IMR-90 (cell line): ENCODE data around the gene MTCL1. TPM values are rescaled to one million over a fixed set of nuclear protein-coding genes. Genes with fewer than 3 reads are reported as not detected.

ENCODE experiments used
- ATAC-seq: fragments of 200-7000 bp; cut with Tn5 transposase; 2 replicates; pipeline ENCODE4 v1.9.1; 2020; ENCODE audit warnings: low read depth, mild to moderate bottlenecking, moderate library complexity
- BruUV-seq: library from RNA; stranded (reverse); fragments of 400-500 nt; replicated peaks from 2 replicates; lab custom pipeline; 2021; lab: Mats Ljungman, UMichigan
- CTCF ChIA-PET: fragments of 300-600 bp; formaldehyde crosslinking; extraction: SDS; loops from one replicate; lab custom pipeline; 2021; ENCODE audit warnings: antibody characterized with exemption; lab: Yijun Ruan, JAX
- POLR2A ChIA-PET: fragments of 300-600 bp; sonication (Branson Sonifier 250); formaldehyde crosslinking; loops from one replicate; lab custom pipeline; 2022; ENCODE audit warnings: antibody characterized with exemption; ENCODE audit not compliant: unreplicated experiment; lab: Charles Lee
- DNase-seq: peaks from one replicate; pipeline ENCODE4 v3.0.0; 2013
- H2AFZ ChIP-seq: replicated peaks from 2 replicates; pipeline ENCODE3; 2013; ENCODE audit warnings: low read length, mild to moderate bottlenecking; ENCODE audit not compliant: poor library complexity
- H2AK5ac ChIP-seq: 2 replicates; pipeline ENCODE4 v1.6.1; 2013; ENCODE audit warnings: low read depth, low read length, inconsistent platforms
- H2AK9ac ChIP-seq: replicated peaks from 2 replicates; pipeline ENCODE3; 2013; ENCODE audit warnings: mild to moderate bottlenecking, low read depth, low read length, moderate library complexity; ENCODE audit not compliant: poor library complexity
- H2BK120ac ChIP-seq: 2 replicates; pipeline ENCODE4 v1.6.1; 2013; ENCODE audit warnings: low read depth, low read length, inconsistent platforms
- H2BK15ac ChIP-seq: 3 replicates; pipeline ENCODE4 v1.6.1; 2013; ENCODE audit warnings: low read depth, low read length, inconsistent platforms
- H2BK20ac ChIP-seq: 2 replicates; pipeline ENCODE4 v1.6.1; 2013; ENCODE audit warnings: low read depth, mild to moderate bottlenecking, inconsistent platforms, low read length, moderate library complexity
- H2BK5ac ChIP-seq: 2 replicates; pipeline ENCODE4 v1.6.1; 2013; ENCODE audit warnings: mild to moderate bottlenecking, low read depth, low read length, inconsistent platforms; ENCODE audit not compliant: poor library complexity, severe bottlenecking
- H3K14ac ChIP-seq: replicated peaks from 2 replicates; pipeline ENCODE4 v1.6.1; 2013; ENCODE audit warnings: low read depth, low read length, inconsistent platforms
- H3K18ac ChIP-seq: 2 replicates; pipeline ENCODE4 v1.6.1; 2013; ENCODE audit warnings: low read depth, low read length, control low read depth
- H3K23ac ChIP-seq: 2 replicates; pipeline ENCODE4 v1.6.1; 2013; ENCODE audit warnings: low read depth, low read length, inconsistent platforms
- H3K27ac ChIP-seq: 2 replicates; pipeline ENCODE4 v1.5.1; 2013; ENCODE audit warnings: mild to moderate bottlenecking, control low read depth, low read length; ENCODE audit not compliant: insufficient read depth
- H3K27me3 ChIP-seq: 2 replicates; pipeline ENCODE4 v1.6.1; 2013; ENCODE audit warnings: low read length; ENCODE audit not compliant: control insufficient read depth, insufficient read depth
- H3K36me3 ChIP-seq: 2 replicates; pipeline ENCODE4 v1.6.1; 2013; ENCODE audit warnings: low read length, mixed read lengths; ENCODE audit not compliant: control insufficient read depth, insufficient read depth
- H3K4ac ChIP-seq: 2 replicates; pipeline ENCODE4 v1.6.1; 2013; ENCODE audit warnings: low read depth, low read length, inconsistent platforms
- H3K4me1 ChIP-seq: 2 replicates; pipeline ENCODE4 v1.6.1; 2013; ENCODE audit warnings: low read length, mixed read lengths; ENCODE audit not compliant: control insufficient read depth, insufficient read depth
- H3K4me2 ChIP-seq: 2 replicates; pipeline ENCODE4 v1.6.1; 2013; ENCODE audit warnings: low read depth, mild to moderate bottlenecking, control low read depth, low read length, moderate library complexity
- H3K4me3 ChIP-seq: 2 replicates; pipeline ENCODE4 v1.5.1; 2013; ENCODE audit warnings: low read depth, mild to moderate bottlenecking, control low read depth, low read length, moderate library complexity; ENCODE audit not compliant: insufficient read depth
- H3K56ac ChIP-seq: 2 replicates; pipeline ENCODE4 v1.6.1; 2013; ENCODE audit warnings: low read length, inconsistent platforms; ENCODE audit not compliant: insufficient read depth; ENCODE audit errors: extremely low read depth
- H3K79me1 ChIP-seq, 2 experiments: 2 replicates each; pipeline ENCODE4 v1.6.1; 2013; ENCODE audit warnings: low read length in 2 of 2, inconsistent platforms in 1 of 2, low read depth in 1 of 2
- H3K9ac ChIP-seq: 2 replicates; pipeline ENCODE4 v1.6.1; 2013; ENCODE audit warnings: low read depth, low read length, control low read depth
- H3K9me1 ChIP-seq: 2 replicates; pipeline ENCODE4 v1.6.1; 2013; ENCODE audit warnings: low read length, inconsistent platforms; ENCODE audit not compliant: insufficient read depth
- H3K9me3 ChIP-seq: 2 replicates; pipeline ENCODE4 v1.6.1; 2013; ENCODE audit warnings: low read length; ENCODE audit not compliant: control insufficient read depth, insufficient read depth
- H4K20me1 ChIP-seq: 2 replicates; pipeline ENCODE4 v1.6.1; 2013; ENCODE audit warnings: low read length, inconsistent platforms; ENCODE audit not compliant: insufficient read depth
- H4K5ac ChIP-seq: 2 replicates; pipeline ENCODE4 v1.6.1; 2013; ENCODE audit warnings: mild to moderate bottlenecking, low read depth, low read length, control low read depth
- H4K8ac ChIP-seq, 2 experiments: 2 replicates each; pipeline ENCODE4 v1.6.1; 2013; ENCODE audit warnings: low read depth in 2 of 2, low read length in 2 of 2, control low read depth in 1 of 2, inconsistent platforms in 1 of 2
- H4K91ac ChIP-seq: 2 replicates; pipeline ENCODE4 v1.6.1; 2013; ENCODE audit warnings: low read depth, low read length, inconsistent platforms; ENCODE audit not compliant: insufficient read depth
- RAD21 ChIP-seq: IDR thresholded peaks from 2 replicates; pipeline ENCODE4 v1.6.1; 2012; ENCODE audit warnings: low read length, improper control_type of control experiment
- RCOR1 ChIP-seq: IDR thresholded peaks from 2 replicates; pipeline ENCODE4 v1.6.1; 2012; ENCODE audit warnings: mild to moderate bottlenecking, low read length, improper control_type of control experiment; ENCODE audit not compliant: insufficient replicate concordance
- RFX5 ChIP-seq: IDR thresholded peaks from 2 replicates; pipeline ENCODE4 v1.8.0; 2012; ENCODE audit warnings: low read depth, mild to moderate bottlenecking, low read length, moderate library complexity
- WGBS, 2 experiments: methylation state at CpG; one replicate each; pipeline versions ENCODE4 v1.1.5 to v1.1.7; 2013; ENCODE audit warnings: missing lambda C conversion rate in 2 of 2; ENCODE audit not compliant: insufficient read length in 1 of 2; ENCODE audit errors: extremely low coverage in 2 of 2; 5-methylcytosine and 5-hydroxymethylcytosine counted together
- dilution Hi-C: fragments of 300-500 bp; cut with HindIII; formaldehyde crosslinking; loops from one replicate; pipeline ENCODE4 v1.14.3; 2018; ENCODE audit warnings: low sequenced_read_pairs; ENCODE audit not compliant: unreplicated experiment
- in situ Hi-C: fragments of 300-500 bp; cut with MboI; formaldehyde crosslinking; loops from 3 replicates; pipeline ENCODE4 v1.14.3; 2019; ENCODE audit warnings: low sequenced_read_pairs, inconsistent platforms, mixed read lengths
- intact Hi-C: fragments of 100-400 bp; cut with micrococcal nuclease; formaldehyde crosslinking; loops from 2 replicates; pipeline ENCODE4 v1.10.0; 2022
- polyA plus RNA-seq, 3 experiments: library from polyadenylated mRNA; depleted of rRNA; stranded (reverse); fragments of >200 nt; gene quantifications; 2 replicates each; pipeline ENCODE4 v1.2.3, GENCODE V29; 2012; ENCODE audit warnings: low replicate concordance in 1 of 3
- total RNA-seq: library from RNA; depleted of rRNA; stranded (reverse); fragments of >200 nt; gene quantifications from 2 replicates; pipeline ENCODE4 v1.2.3, GENCODE V29; 2012

MTCL1 gene
- total and polyA plus RNA-seq, 2 of the 4 experiments (the other 2 are of a cell fraction), result 29.0 to 45.3 TPM

- Histone ChIP-seq H2BK5ac (no peak overlapping the region), H3K23ac (no peak overlapping the region), H2AFZ (no peak overlapping the region), H3K9me1 (peaks cover 14% of the 10 kb centered on the region), H3K4me2 (no peak overlapping the region), H2AK5ac (no peak overlapping the region), H2AK9ac (no peak overlapping the region), H4K5ac (no peak overlapping the region), H3K4me3 (no peak overlapping the region), H3K9ac (no peak overlapping the region), H3K27ac (no peak overlapping the region), H4K91ac (no peak overlapping the region), H4K8ac (no peak overlapping the region; a peak in 1 of 4 replicates), H3K4me1 (peaks cover 5% of the 10 kb centered on the region), H4K20me1 (peaks cover 9% of the 10 kb centered on the region; the same call in 1 of the 2 replicates), H2BK120ac (no peak overlapping the region), H2BK20ac (no peak overlapping the region), H3K14ac (no peak overlapping the region), H3K18ac (no peak overlapping the region), H3K9me3 (no peaks in the 10 kb centered on the region), H3K27me3 (no peaks in the 10 kb centered on the region), H3K4ac (no peak overlapping the region), H3K36me3 (peaks cover 25% of the 10 kb centered on the region), H2BK15ac (no peak overlapping the region), H3K79me1 (peaks cover 45 to 85% of the 10 kb centered on the region in 2 experiments), H3K56ac (no peak overlapping the region)
- ATAC-seq (no peak), DNase-seq (no peak)
- dilution Hi-C loops (no loop called here), in situ Hi-C loops (no loop called here), intact Hi-C loops (no loop called here)
- POLR2A ChIA-PET, result no interaction called here
- no TSS peak for BruUV-seq
- TF ChIP-seq RAD21, result no peak
- no peak for TF ChIP-seq RFX5
- no peak for TF ChIP-seq RCOR1
- 60% methylated on average over 2 of the region's 5 CpGs; no CpG with 5 or more reads in 1 of the 2 experiments for WGBS, 2 experiments
- CTCF ChIA-PET, result no interaction called here
These were observed 68.6 kb downstream of the MTCL1 start for GRCh38 chr18:8773980-8774379.
